Measurements from ENCODE around the gene ATRX.
"Not testable (repeated sequence)": the region's sequence is repeated elsewhere in the genome, so short reads cannot be mapped to it uniquely, and the experiment has no call there.

The ATRX gene

DNA sequence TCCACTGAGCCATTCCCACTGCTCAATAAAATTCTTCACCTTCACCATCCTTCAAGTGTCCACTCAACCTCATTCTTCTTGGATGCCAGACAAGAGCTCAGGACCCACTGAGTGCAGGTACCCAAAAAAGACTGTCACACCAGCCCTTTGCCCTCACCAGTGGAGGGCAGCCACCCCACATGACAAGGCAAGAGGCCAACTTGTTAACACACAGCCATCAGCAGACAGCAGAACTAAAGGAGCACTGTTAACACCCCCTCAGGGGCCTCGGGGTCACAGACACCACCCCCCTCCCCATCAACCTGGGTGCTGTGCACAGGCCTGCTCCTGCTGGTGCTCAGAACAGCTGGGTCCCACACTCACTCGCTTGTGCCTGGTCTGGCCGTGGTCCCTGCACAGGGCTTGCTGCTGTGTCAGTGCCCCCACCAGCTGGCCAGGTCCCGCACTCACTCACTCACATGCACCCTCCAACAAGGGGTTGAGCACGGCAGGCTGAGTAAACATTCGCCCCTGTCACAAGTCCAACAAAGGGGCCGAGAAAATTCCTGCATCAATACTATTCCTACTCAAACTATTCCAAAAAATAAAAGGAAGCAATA, 54.1 kb downstream of the ATRX start:
- TF ChIP-seq ZNF274 (IDR thresholded peaks at IDR 0.05; ENCODE audit: low read depth, low read length) (no peak), YY1 (IDR thresholded peaks at IDR 0.05; ENCODE audit: insufficient read depth, insufficient read length) (no peak), SUZ12 (IDR thresholded peaks at IDR 0.05; ENCODE audit: extremely low read depth, insufficient read depth, insufficient read length) (no peak)
- peak overlapping the region; percentile 32 for H3K9ac ChIP-seq (ENCODE audit: insufficient read length, low read depth)
- no peaks in the 10 kb centered on the region for H3K36me3 ChIP-seq (ENCODE audit: insufficient read depth, insufficient read length, low read length)
- peaks cover 2% of the 10 kb centered on the region for H3K4me1 ChIP-seq (ENCODE audit: insufficient read depth, insufficient read length)
- DNase-seq (ENCODE audit: low read depth, low spot score), result no peak
- H3K27me3 ChIP-seq (ENCODE audit: insufficient read depth, insufficient read length), result no peaks in the 10 kb centered on the region
- peaks cover 4% of the 10 kb centered on the region; the same call in 1 of the 2 replicates for H3K9me3 ChIP-seq (ENCODE audit: insufficient read depth, low read length)
- no peak overlapping the region for H3K4me3 ChIP-seq (ENCODE audit: insufficient read length, low read depth)

DNA sequence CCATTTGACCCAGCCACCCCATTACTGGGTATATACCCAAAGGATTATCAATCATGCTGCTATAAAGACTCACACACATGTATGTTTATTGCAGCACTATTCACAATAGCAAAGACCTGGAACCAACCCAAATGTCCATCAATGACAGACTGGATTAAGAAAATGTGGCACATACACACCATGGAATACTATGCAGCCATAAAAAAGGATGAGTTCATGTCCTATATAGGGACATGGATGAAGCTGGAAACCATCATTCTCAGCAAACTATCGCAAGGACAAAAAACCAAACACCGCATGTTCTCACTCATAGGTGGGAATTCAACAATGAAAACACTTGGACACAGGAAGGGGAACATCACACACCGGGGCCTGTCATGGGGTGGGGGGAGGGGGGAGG, 59.9 kb downstream of the ATRX start:
- not testable (repeated sequence) for H3K9me3 ChIP-seq (ENCODE audit: insufficient read depth, low read length); H3K36me3 ChIP-seq (ENCODE audit: insufficient read depth, insufficient read length, low read length); H3K9ac ChIP-seq (ENCODE audit: insufficient read length, low read depth); H3K27me3 ChIP-seq (ENCODE audit: insufficient read depth, insufficient read length); H3K4me3 ChIP-seq (ENCODE audit: insufficient read length, low read depth); DNase-seq (ENCODE audit: low read depth, low spot score); H3K4me1 ChIP-seq (ENCODE audit: insufficient read depth, insufficient read length)

DNA sequence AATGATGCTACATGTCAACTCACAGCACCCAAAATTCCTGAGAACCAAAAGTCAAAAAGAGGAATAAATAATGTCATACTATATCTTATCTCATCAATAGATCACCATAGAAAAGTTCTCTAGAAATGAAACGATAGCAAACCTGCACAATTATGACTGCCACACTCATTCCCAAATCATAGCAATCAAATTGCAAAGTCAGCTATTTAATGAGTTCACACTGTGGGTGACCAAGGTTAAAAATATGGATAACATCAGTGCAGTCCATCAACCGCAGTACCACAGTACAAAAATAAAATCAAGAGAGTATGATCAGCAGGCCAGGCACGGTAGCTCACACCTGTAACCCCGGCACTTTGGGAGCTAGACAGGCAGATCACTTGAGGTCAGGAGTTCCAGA, 62.3 kb downstream of the ATRX start:
- H3K36me3 ChIP-seq (ENCODE audit: insufficient read depth, insufficient read length, low read length), result no peaks in the 10 kb centered on the region
- H3K27me3 ChIP-seq (ENCODE audit: insufficient read depth, insufficient read length), result no peaks in the 10 kb centered on the region
- no peak overlapping the region for H3K4me3 ChIP-seq (ENCODE audit: insufficient read length, low read depth)
- no peak for TF ChIP-seq ZNF274 (IDR thresholded peaks at IDR 0.05; ENCODE audit: low read depth, low read length)
- DNase-seq (ENCODE audit: low read depth, low spot score), result no peak
- no peaks in the 10 kb centered on the region for H3K4me1 ChIP-seq (ENCODE audit: insufficient read depth, insufficient read length)
- no peaks in the 10 kb centered on the region for H3K9me3 ChIP-seq (ENCODE audit: insufficient read depth, low read length)
- no peak overlapping the region for H3K9ac ChIP-seq (ENCODE audit: insufficient read length, low read depth)

DNA sequence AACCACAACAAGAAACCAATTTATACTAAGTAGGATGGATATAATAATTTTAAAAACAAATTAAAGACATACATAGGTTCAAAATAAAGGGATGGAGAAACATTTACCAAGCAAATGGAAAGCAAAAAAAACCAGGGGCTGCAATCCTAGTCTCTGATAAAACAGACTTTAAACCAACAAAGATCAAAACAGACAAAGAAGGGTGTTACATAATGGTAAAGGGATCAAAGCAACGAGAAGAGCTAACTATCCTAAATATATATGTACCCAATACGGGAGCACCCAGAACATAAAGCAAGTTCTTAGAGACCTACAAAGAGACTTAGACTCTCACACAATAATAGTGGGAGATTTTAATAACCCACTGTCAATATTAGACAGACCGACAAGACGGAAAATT, 66.6 kb downstream of the ATRX start:
- Histone ChIP-seq H3K4me3 (ENCODE audit: insufficient read length, low read depth) (no peak overlapping the region), H3K9ac (ENCODE audit: insufficient read length, low read depth) (no peak overlapping the region), H3K27me3 (ENCODE audit: insufficient read depth, insufficient read length) (no peaks in the 10 kb centered on the region), H3K9me3 (ENCODE audit: insufficient read depth, low read length) (no peaks in the 10 kb centered on the region), H3K36me3 (ENCODE audit: insufficient read depth, insufficient read length, low read length) (peaks cover 11% of the 10 kb centered on the region), H3K4me1 (ENCODE audit: insufficient read depth, insufficient read length) (no peaks in the 10 kb centered on the region)
- no peak for TF ChIP-seq ZNF274 (IDR thresholded peaks at IDR 0.05; ENCODE audit: low read depth, low read length)
- no peak for DNase-seq (ENCODE audit: low read depth, low spot score)

DNA sequence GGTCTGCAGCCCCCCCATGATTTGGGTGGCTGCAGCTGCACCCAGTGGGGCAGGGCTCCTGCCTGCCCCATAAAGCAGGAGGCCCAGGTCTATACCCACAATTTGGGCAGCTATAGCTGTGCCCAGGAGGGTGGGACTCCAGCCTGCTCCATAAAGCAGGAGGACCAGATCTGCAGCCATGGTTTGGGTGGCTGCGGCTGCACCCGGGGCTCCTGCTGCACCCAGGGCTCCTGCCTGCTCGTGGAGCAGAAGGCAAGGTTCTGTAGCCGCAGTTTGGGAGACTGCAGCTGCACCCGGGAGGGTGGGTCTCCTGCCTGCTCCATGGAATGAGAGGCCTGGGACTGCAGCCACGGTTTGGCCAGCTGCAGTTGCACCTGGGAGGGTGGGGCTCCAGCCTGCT, 81.1 kb downstream of the ATRX start:
- no peaks in the 10 kb centered on the region for H3K9me3 ChIP-seq (ENCODE audit: insufficient read depth, low read length)
- H3K9ac ChIP-seq (ENCODE audit: insufficient read length, low read depth), result no peak overlapping the region
- no peak overlapping the region for H3K4me3 ChIP-seq (ENCODE audit: insufficient read length, low read depth)
- DNase-seq (ENCODE audit: low read depth, low spot score), result no peak
- H3K36me3 ChIP-seq (ENCODE audit: insufficient read depth, insufficient read length, low read length), result peaks cover 33% of the 10 kb centered on the region
- TF ChIP-seq YY1 (IDR thresholded peaks at IDR 0.05; ENCODE audit: insufficient read depth, insufficient read length), result no peak
- TF ChIP-seq ZNF274 (IDR thresholded peaks at IDR 0.05; ENCODE audit: low read depth, low read length), result no peak
- no peak for TF ChIP-seq SUZ12 (IDR thresholded peaks at IDR 0.05; ENCODE audit: extremely low read depth, insufficient read depth, insufficient read length)
- no peaks in the 10 kb centered on the region for H3K27me3 ChIP-seq (ENCODE audit: insufficient read depth, insufficient read length)
- H3K4me1 ChIP-seq (ENCODE audit: insufficient read depth, insufficient read length), result no peaks in the 10 kb centered on the region

DNA sequence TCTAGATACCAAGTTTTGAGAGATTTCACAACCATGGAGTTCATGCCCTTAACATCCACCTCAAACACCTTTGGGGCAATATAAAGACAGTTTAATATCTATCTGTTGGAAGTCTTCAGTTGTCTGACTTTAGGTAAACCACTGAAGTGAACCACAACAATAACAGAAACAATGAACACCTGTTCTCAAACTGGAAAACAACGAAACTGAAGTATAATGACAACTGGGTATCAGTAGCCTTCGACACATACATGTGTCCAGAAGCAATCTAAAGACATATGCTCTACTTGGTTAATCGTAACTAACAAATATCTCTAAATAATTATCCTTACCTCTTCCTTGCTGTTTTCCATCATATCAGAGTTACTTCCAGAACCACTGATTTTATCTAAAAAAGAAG, 87.8 kb downstream of the ATRX start:
- Histone ChIP-seq H3K9ac (ENCODE audit: insufficient read length, low read depth) (no peak overlapping the region), H3K9me3 (ENCODE audit: insufficient read depth, low read length) (no peaks in the 10 kb centered on the region), H3K4me3 (ENCODE audit: insufficient read length, low read depth) (no peak overlapping the region), H3K4me1 (ENCODE audit: insufficient read depth, insufficient read length) (no peaks in the 10 kb centered on the region), H3K27me3 (ENCODE audit: insufficient read depth, insufficient read length) (no peaks in the 10 kb centered on the region), H3K36me3 (ENCODE audit: insufficient read depth, insufficient read length, low read length) (peaks cover 26% of the 10 kb centered on the region)
- DNase-seq (ENCODE audit: low read depth, low spot score), result no peak
- no peak for TF ChIP-seq ZNF274 (IDR thresholded peaks at IDR 0.05; ENCODE audit: low read depth, low read length)
- no peak for TF ChIP-seq SUZ12 (IDR thresholded peaks at IDR 0.05; ENCODE audit: extremely low read depth, insufficient read depth, insufficient read length)
- TF ChIP-seq YY1 (IDR thresholded peaks at IDR 0.05; ENCODE audit: insufficient read depth, insufficient read length), result no peak

DNA sequence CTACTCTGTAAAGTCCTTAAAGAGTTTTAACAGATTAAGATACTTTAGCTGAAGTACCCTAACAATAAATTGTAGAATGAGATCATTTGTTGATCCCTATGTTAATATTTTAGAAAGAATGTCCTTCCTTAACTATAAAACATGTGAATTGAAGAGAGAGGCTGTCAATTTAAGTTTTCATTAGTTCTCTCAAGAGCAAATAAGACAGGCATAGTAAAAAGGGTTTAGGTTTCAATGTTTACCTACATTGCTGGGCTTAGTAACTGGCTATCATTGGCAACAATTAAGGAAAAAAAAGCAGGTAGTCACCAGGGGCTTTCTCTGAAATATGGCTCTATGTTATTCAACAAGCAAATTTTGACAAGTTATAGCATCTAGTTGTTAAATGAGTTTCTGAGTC, 91.5 kb downstream of the ATRX start:
- no peaks in the 10 kb centered on the region for H3K9me3 ChIP-seq (ENCODE audit: insufficient read depth, low read length)
- no peaks in the 10 kb centered on the region for H3K27me3 ChIP-seq (ENCODE audit: insufficient read depth, insufficient read length)
- no peak for DNase-seq (ENCODE audit: low read depth, low spot score)
- H3K36me3 ChIP-seq (ENCODE audit: insufficient read depth, insufficient read length, low read length), result peaks cover 34% of the 10 kb centered on the region
- no peak for TF ChIP-seq YY1 (IDR thresholded peaks at IDR 0.05; ENCODE audit: insufficient read depth, insufficient read length)
- TF ChIP-seq SUZ12 (IDR thresholded peaks at IDR 0.05; ENCODE audit: extremely low read depth, insufficient read depth, insufficient read length), result no peak
- TF ChIP-seq ZNF274 (IDR thresholded peaks at IDR 0.05; ENCODE audit: low read depth, low read length), result no peak
- no peak overlapping the region for H3K4me3 ChIP-seq (ENCODE audit: insufficient read length, low read depth)
- no peaks in the 10 kb centered on the region for H3K4me1 ChIP-seq (ENCODE audit: insufficient read depth, insufficient read length)
- H3K9ac ChIP-seq (ENCODE audit: insufficient read length, low read depth), result no peak overlapping the region

DNA sequence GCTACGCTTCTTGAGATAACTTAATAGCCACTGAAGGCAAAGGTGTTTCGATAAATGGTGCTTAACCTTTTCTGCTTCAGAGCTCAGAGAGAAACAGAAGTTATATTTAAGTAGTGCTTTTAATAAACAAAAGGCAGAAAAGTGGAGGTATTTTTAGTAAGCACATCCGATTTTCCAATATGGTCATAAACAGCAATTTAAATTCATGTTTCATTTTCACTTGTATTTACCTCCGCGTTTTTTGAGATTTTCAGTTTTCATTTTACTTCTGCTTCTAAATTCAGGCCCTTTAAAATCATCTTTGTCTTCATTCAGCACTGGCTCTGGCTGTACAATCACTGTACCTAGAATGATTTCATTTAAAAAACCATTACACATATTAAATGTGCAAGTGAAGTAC, 92.4 kb downstream of the ATRX start:
- no peak overlapping the region for H3K4me3 ChIP-seq (ENCODE audit: insufficient read length, low read depth)
- no peaks in the 10 kb centered on the region for H3K9me3 ChIP-seq (ENCODE audit: insufficient read depth, low read length)
- peaks cover 37% of the 10 kb centered on the region for H3K36me3 ChIP-seq (ENCODE audit: insufficient read depth, insufficient read length, low read length)
- H3K9ac ChIP-seq (ENCODE audit: insufficient read length, low read depth), result no peak overlapping the region
- no peak for TF ChIP-seq SUZ12 (IDR thresholded peaks at IDR 0.05; ENCODE audit: extremely low read depth, insufficient read depth, insufficient read length)
- TF ChIP-seq ZNF274 (IDR thresholded peaks at IDR 0.05; ENCODE audit: low read depth, low read length), result no peak
- TF ChIP-seq YY1 (IDR thresholded peaks at IDR 0.05; ENCODE audit: insufficient read depth, insufficient read length), result no peak
- no peaks in the 10 kb centered on the region for H3K27me3 ChIP-seq (ENCODE audit: insufficient read depth, insufficient read length)
- H3K4me1 ChIP-seq (ENCODE audit: insufficient read depth, insufficient read length), result no peaks in the 10 kb centered on the region
- DNase-seq (ENCODE audit: low read depth, low spot score), result no peak

All from NT2/D1 (cell line).